ENCODE results near the gene BCL7B.

GRCh38 chr7:73599151-73599882 is 41.8 kb upstream of the BCL7B start:
- TF ChIP-seq CTCF (IDR thresholded peaks at IDR 0.05) (no peak), EP300 (IDR thresholded peaks at IDR 0.05) (no peak), POLR2AphosphoS5 (IDR thresholded peaks at IDR 0.05) (no peak)
